Sigmoid colon (tissue), 4 donors: ENCODE results near the gene SPACA9.

Source experiments
- POLR2A ChIP-seq, 2 donors: fragments of 450-650 bp; IDR thresholded peaks; one replicate each; pipeline ENCODE4 v1.6.1; 2016; ENCODE audit warnings: antibody characterized with exemption in 2 of 2, mild to moderate bottlenecking in 2 of 2, moderate library complexity in 2 of 2
- POLR2AphosphoS5 ChIP-seq, 4 donors: sonication (generic); formaldehyde crosslinking; IDR thresholded peaks; one replicate each; pipeline ENCODE4 v1.6.1; 2017; ENCODE audit warnings: antibody characterized with exemption in 4 of 4
- TF ChIP-seq, protein P1 (sequence below), 4 experiments: fragments of 450-650 bp in 3 of 4; fragments of 200-600 bp in 1 of 4; IDR thresholded peaks; one replicate each; pipeline ENCODE4 v1.5.1; 2016 to 2019; ENCODE audit warnings: antibody characterized with exemption in 4 of 4, mild to moderate bottlenecking in 3 of 4, moderate library complexity in 2 of 4

DNA sequence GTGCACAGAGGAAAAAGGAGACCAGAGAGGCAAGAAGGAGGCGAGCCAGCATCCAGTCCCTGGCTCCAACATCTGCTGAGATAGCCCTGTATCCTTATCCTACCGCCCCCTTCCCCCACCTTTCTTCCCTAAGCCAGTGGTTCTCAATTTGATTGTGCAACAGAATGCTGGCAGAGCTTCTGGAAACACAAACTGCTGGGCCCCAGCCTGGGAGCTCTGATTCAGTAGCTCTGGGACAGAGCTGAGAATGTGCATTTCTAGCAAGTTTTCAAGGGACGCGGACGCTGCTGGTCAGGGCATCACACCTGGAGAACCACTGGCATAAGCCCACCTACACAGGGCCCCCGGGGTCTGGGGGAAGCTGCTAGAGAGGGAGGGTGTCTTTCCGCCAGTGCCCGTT is 21.7 kb upstream of the SPACA9 start:
- TF ChIP-seq POLR2AphosphoS5 (IDR thresholded peaks at IDR 0.05), result peak; percentile 36 to 72 (median 54)
- TF ChIP-seq, protein P1, sequence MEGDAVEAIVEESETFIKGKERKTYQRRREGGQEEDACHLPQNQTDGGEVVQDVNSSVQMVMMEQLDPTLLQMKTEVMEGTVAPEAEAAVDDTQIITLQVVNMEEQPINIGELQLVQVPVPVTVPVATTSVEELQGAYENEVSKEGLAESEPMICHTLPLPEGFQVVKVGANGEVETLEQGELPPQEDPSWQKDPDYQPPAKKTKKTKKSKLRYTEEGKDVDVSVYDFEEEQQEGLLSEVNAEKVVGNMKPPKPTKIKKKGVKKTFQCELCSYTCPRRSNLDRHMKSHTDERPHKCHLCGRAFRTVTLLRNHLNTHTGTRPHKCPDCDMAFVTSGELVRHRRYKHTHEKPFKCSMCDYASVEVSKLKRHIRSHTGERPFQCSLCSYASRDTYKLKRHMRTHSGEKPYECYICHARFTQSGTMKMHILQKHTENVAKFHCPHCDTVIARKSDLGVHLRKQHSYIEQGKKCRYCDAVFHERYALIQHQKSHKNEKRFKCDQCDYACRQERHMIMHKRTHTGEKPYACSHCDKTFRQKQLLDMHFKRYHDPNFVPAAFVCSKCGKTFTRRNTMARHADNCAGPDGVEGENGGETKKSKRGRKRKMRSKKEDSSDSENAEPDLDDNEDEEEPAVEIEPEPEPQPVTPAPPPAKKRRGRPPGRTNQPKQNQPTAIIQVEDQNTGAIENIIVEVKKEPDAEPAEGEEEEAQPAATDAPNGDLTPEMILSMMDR (IDR thresholded peaks at IDR 0.05), result no peak
- no peak for TF ChIP-seq POLR2A (IDR thresholded peaks at IDR 0.05)
